Measurements from ENCODE around the gene CARD10.

Gene CARD10

GRCh38 chr22:37456346-37456745 lies 62.9 kb downstream of the CARD10 start:
- Histone ChIP-seq H3K27me3 (ENCODE audit: insufficient read depth, insufficient read length) (no peaks in the 10 kb centered on the region), H3K36me3 (ENCODE audit: insufficient read depth, insufficient read length, low read length) (no peaks in the 10 kb centered on the region), H3K4me3 (ENCODE audit: insufficient read length, low read depth) (no peak overlapping the region), H3K9me3 (ENCODE audit: insufficient read depth, low read length) (peaks cover 4% of the 10 kb centered on the region; the same call in 1 of the 2 replicates), H3K4me1 (ENCODE audit: insufficient read depth, insufficient read length) (peaks cover 16% of the 10 kb centered on the region), H3K9ac (ENCODE audit: insufficient read length, low read depth) (no peak overlapping the region)
- TF ChIP-seq SUZ12 (IDR thresholded peaks at IDR 0.05; ENCODE audit: extremely low read depth, insufficient read depth, insufficient read length) (no peak), YY1 (IDR thresholded peaks at IDR 0.05; ENCODE audit: insufficient read depth, insufficient read length) (no peak), ZNF274 (IDR thresholded peaks at IDR 0.05; ENCODE audit: low read depth, low read length) (no peak)
- DNase-seq (ENCODE audit: low read depth, low spot score), result no peak

DNA sequence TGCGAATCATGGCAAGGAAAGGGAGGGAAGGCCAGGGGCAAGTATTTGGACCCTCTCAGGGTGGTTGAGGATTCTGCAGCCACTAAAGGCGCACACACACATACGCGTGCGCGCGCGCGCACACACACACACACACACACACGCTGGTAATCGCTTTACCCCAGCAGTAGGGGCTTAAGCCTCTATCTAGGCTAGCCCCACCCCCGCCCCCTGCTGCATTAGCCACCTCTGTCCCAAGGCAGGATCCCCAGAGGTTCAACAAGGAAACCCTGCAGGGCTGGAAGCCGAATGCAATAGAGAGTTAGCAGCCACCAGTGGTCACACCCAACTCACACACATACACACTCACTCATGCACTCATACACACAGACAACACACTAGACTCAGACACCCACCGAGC lies 63.3 kb downstream of the CARD10 start:
- no peak for DNase-seq (ENCODE audit: low read depth, low spot score)
- Histone ChIP-seq H3K9me3 (ENCODE audit: insufficient read depth, low read length) (peaks cover 4% of the 10 kb centered on the region; the same call in 1 of the 2 replicates), H3K36me3 (ENCODE audit: insufficient read depth, insufficient read length, low read length) (no peaks in the 10 kb centered on the region), H3K27me3 (ENCODE audit: insufficient read depth, insufficient read length) (no peaks in the 10 kb centered on the region), H3K4me3 (ENCODE audit: insufficient read length, low read depth) (no peak overlapping the region), H3K4me1 (ENCODE audit: insufficient read depth, insufficient read length) (peaks cover 16% of the 10 kb centered on the region), H3K9ac (ENCODE audit: insufficient read length, low read depth) (no peak overlapping the region)
- TF ChIP-seq ZNF274 (IDR thresholded peaks at IDR 0.05; ENCODE audit: low read depth, low read length) (no peak), SUZ12 (IDR thresholded peaks at IDR 0.05; ENCODE audit: extremely low read depth, insufficient read depth, insufficient read length) (no peak), YY1 (IDR thresholded peaks at IDR 0.05; ENCODE audit: insufficient read depth, insufficient read length) (no peak)

DNA sequence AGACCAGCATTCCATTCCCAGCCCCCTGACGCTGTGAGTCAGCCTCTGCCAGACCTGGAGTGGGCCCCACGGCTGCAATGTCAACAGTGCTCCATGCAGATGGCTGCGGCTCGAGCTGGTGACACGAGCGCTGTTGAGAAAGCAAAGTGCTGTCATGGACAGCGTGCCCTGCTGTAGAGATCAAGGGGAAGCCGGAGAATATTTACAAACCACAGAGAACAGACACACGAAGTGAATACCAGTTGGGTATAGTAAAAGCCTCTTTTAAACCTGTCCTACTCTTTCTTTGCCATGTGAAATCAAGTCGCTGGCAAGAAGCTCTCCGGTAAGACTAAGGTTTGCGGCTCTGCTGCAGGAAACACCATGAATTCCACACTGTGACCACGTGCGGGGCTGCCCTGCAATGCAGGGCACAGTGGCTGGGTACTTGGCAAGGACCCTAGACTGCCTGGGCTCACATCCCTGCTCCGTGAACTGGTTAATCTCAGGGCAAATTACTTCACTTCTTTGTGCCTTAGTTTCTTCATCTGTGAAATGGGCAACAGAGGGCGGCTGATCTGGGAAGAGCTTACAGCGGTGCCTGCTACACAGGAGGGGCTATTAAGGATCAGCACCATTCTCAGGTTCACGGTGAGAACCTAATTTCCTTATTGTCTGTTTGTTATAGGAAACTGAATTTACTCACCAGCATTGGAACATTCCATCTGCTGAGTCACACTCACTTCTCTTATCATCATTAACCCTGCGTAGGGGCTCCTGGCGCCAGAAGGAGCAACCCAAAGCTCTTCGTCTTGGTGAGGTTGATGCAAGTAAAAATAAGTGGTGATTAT lies 64.1 kb downstream of the CARD10 start:
- Histone ChIP-seq H3K36me3 (ENCODE audit: insufficient read depth, insufficient read length, low read length) (no peaks in the 10 kb centered on the region), H3K9ac (ENCODE audit: insufficient read length, low read depth) (no peak overlapping the region), H3K4me3 (ENCODE audit: insufficient read length, low read depth) (no peak overlapping the region), H3K4me1 (ENCODE audit: insufficient read depth, insufficient read length) (peaks cover 16% of the 10 kb centered on the region), H3K27me3 (ENCODE audit: insufficient read depth, insufficient read length) (no peaks in the 10 kb centered on the region), H3K9me3 (ENCODE audit: insufficient read depth, low read length) (peaks cover 4% of the 10 kb centered on the region; the same call in 1 of the 2 replicates)
- no peak for DNase-seq (ENCODE audit: low read depth, low spot score)
- TF ChIP-seq YY1 (IDR thresholded peaks at IDR 0.05; ENCODE audit: insufficient read depth, insufficient read length) (no peak), SUZ12 (IDR thresholded peaks at IDR 0.05; ENCODE audit: extremely low read depth, insufficient read depth, insufficient read length) (no peak), ZNF274 (IDR thresholded peaks at IDR 0.05; ENCODE audit: low read depth, low read length) (no peak)

- H3K4me3 ChIP-seq (ENCODE audit: insufficient read length, low read depth), result no peak overlapping the region
- no peak for DNase-seq (ENCODE audit: low read depth, low spot score)
- H3K9me3 ChIP-seq (ENCODE audit: insufficient read depth, low read length), result peaks cover 4% of the 10 kb centered on the region; the same call in 1 of the 2 replicates
- no peak overlapping the region for H3K9ac ChIP-seq (ENCODE audit: insufficient read length, low read depth)
- H3K36me3 ChIP-seq (ENCODE audit: insufficient read depth, insufficient read length, low read length), result no peaks in the 10 kb centered on the region
- H3K27me3 ChIP-seq (ENCODE audit: insufficient read depth, insufficient read length), result no peaks in the 10 kb centered on the region
- TF ChIP-seq YY1 (IDR thresholded peaks at IDR 0.05; ENCODE audit: insufficient read depth, insufficient read length) (no peak), ZNF274 (IDR thresholded peaks at IDR 0.05; ENCODE audit: low read depth, low read length) (no peak), SUZ12 (IDR thresholded peaks at IDR 0.05; ENCODE audit: extremely low read depth, insufficient read depth, insufficient read length) (no peak)
- peaks cover 18% of the 10 kb centered on the region for H3K4me1 ChIP-seq (ENCODE audit: insufficient read depth, insufficient read length)
Observed at GRCh38 chr22:37453696-37454095, 65.5 kb downstream of the CARD10 start.

DNA sequence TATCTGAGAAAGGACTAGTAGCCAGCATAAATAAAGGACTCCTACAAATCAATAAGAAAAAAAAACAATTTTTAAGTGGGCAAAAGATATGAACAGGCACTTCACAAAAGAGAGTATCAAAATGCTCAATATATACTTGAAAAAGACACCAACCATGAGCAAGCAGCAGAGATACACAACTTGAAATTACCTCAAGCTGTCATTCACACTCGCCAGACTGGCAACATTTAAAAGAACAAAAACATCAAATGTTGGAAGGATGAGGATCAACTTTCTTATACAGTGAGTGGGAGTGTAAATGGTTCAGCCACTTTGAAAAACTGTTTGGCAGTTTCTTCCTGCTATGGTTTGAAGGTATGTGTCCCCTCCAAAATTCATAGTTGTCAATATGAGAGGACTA lies 68.0 kb downstream of the CARD10 start:
- TF ChIP-seq ZNF274 (IDR thresholded peaks at IDR 0.05; ENCODE audit: low read depth, low read length) (no peak), SUZ12 (IDR thresholded peaks at IDR 0.05; ENCODE audit: extremely low read depth, insufficient read depth, insufficient read length) (no peak)
- Histone ChIP-seq H3K9ac (ENCODE audit: insufficient read length, low read depth) (no peak overlapping the region), H3K27me3 (ENCODE audit: insufficient read depth, insufficient read length) (no peaks in the 10 kb centered on the region), H3K36me3 (ENCODE audit: insufficient read depth, insufficient read length, low read length) (no peaks in the 10 kb centered on the region), H3K4me3 (ENCODE audit: insufficient read length, low read depth) (no peak overlapping the region), H3K4me1 (ENCODE audit: insufficient read depth, insufficient read length) (peaks cover 8% of the 10 kb centered on the region), H3K9me3 (ENCODE audit: insufficient read depth, low read length) (peaks cover 4% of the 10 kb centered on the region; the same call in 1 of the 2 replicates)
- no peak for DNase-seq (ENCODE audit: low read depth, low spot score)

DNA sequence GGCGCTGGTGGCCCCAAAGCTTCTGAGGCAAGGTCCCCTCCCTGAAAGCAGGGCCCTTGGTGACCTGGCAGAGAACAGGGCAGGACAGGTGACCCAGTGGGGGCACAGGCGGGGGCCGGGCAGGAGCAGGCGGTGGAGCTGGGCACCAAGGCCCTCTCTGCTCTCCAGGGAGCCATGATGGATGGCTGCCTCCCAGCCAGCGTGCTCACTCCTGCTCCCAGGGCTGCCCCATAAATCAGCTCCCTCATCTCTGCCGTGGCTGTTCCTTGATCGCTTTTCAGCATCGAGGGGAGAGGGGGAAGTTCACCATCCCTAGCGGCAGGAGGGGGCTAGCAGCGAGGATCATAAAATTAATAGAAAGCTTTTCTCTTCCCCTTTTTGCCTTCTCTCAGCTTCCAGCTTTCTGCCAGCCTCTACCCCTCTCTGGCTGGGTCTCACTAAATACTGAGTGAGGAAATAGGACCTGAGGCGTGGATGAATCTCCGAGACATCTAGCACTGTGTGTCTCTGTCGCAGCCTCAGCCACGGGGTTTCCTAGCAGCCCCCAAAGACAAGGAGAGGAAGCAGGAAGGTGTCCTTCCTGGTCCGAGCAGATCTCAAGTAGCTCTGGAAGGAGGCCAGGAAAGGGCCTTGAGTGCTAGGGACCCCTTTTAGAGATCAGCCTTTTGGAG lies 69.7 kb downstream of the CARD10 start:
- Histone ChIP-seq H3K27me3 (ENCODE audit: insufficient read depth, insufficient read length) (no peaks in the 10 kb centered on the region), H3K4me3 (ENCODE audit: insufficient read length, low read depth) (no peak overlapping the region), H3K9ac (ENCODE audit: insufficient read length, low read depth) (no peak overlapping the region), H3K4me1 (ENCODE audit: insufficient read depth, insufficient read length) (peaks cover 2% of the 10 kb centered on the region), H3K9me3 (ENCODE audit: insufficient read depth, low read length) (peaks cover 4% of the 10 kb centered on the region; the same call in 1 of the 2 replicates), H3K36me3 (ENCODE audit: insufficient read depth, insufficient read length, low read length) (no peaks in the 10 kb centered on the region)
- TF ChIP-seq ZNF274 (IDR thresholded peaks at IDR 0.05; ENCODE audit: low read depth, low read length), result no peak
- no peak for DNase-seq (ENCODE audit: low read depth, low spot score)

- no peaks in the 10 kb centered on the region for H3K9me3 ChIP-seq (ENCODE audit: insufficient read depth, low read length)
- no peaks in the 10 kb centered on the region for H3K36me3 ChIP-seq (ENCODE audit: insufficient read depth, insufficient read length, low read length)
- no peak for TF ChIP-seq SUZ12 (IDR thresholded peaks at IDR 0.05; ENCODE audit: extremely low read depth, insufficient read depth, insufficient read length)
- TF ChIP-seq YY1 (IDR thresholded peaks at IDR 0.05; ENCODE audit: insufficient read depth, insufficient read length), result no peak
- TF ChIP-seq ZNF274 (IDR thresholded peaks at IDR 0.05; ENCODE audit: low read depth, low read length), result no peak
- no peak for DNase-seq (ENCODE audit: low read depth, low spot score)
- peaks cover 2% of the 10 kb centered on the region for H3K4me1 ChIP-seq (ENCODE audit: insufficient read depth, insufficient read length)
- no peaks in the 10 kb centered on the region for H3K27me3 ChIP-seq (ENCODE audit: insufficient read depth, insufficient read length)
- H3K4me3 ChIP-seq (ENCODE audit: insufficient read length, low read depth), result no peak overlapping the region
- H3K9ac ChIP-seq (ENCODE audit: insufficient read length, low read depth), result no peak overlapping the region
Observed at GRCh38 chr22:37448516-37449127, 70.6 kb downstream of the CARD10 start.
